ENCODE results near the gene MCF2L. TPM values are rescaled to one million over a fixed set of nuclear protein-coding genes. Genes with fewer than 3 reads are reported as not detected.

The MCF2L gene
- total and polyA plus RNA-seq, 8 donors: 16.0 to 83.6 (median 23.6) TPM

- peak in 1 of 6 donors; percentile 33 for DNase-seq
- 62 to 71% methylated on average over 16 of the region's 16 CpGs for WGBS, 2 donors
- TF ChIP-seq CTCF (IDR thresholded peaks at IDR 0.05): no peak
- no peak for ATAC-seq
- Histone ChIP-seq H3K9me3 (no peaks in the 10 kb centered on the region), H3K4me3 (no peak overlapping the region), H3K4me1 (no peaks in the 10 kb centered on the region), H3K27ac (no peak overlapping the region), H3K36me3 (no peaks in the 10 kb centered on the region), H3K27me3 (no peaks in the 10 kb centered on the region)
- intact Hi-C loops (cut with DNase I): no loop called here
- no peak for FAIRE-seq
Observed at GRCh38 chr13:113121928-113122471, 153.0 kb downstream of the MCF2L start.

GRCh38 chr13:113122550-113123225, 153.7 kb downstream of the MCF2L start, which contains the start of gene F10:
F10 (plus strand) TSS chr13:113122799; CDS start chr13:113122856, 57 bp downstream.
- Histone ChIP-seq H3K36me3 (no peaks in the 10 kb centered on the region), H3K4me3 (no peak within 1 kb of the TSS), H3K4me1 (no peaks in the 10 kb centered on the region), H3K27ac (no peak within 1 kb of the TSS), H3K27me3 (no peaks in the 10 kb centered on the region), H3K9me3 (no peaks in the 10 kb centered on the region)
- no peak for TF ChIP-seq CTCF (IDR thresholded peaks at IDR 0.05)
- peak; percentile 69 to 97 (median 92) for ATAC-seq
- DNase-seq: peak in 5 of 6 donors; percentile 43 to 77 (median 61)
- WGBS, 2 donors: 17 to 18% methylated on average over 23 of the region's 23 CpGs
- no peak for FAIRE-seq
- intact Hi-C loops (cut with DNase I): no loop called here

GRCh38 chr13:113123226-113124201, 154.5 kb downstream of the MCF2L start:
- H3K27ac ChIP-seq: no peak overlapping the region

GRCh38 chr13:113124211-113124970, 155.4 kb downstream of the MCF2L start:
- TF ChIP-seq CTCF (IDR thresholded peaks at IDR 0.05): no peak
- no peak overlapping the region for H3K4me3 ChIP-seq
- no peak for FAIRE-seq

More at GRCh38 chr13:113123226-113124201, 154.5 kb downstream of the MCF2L start:
- Histone ChIP-seq H3K4me3 (no peak overlapping the region), H3K36me3 (no peaks in the 10 kb centered on the region), H3K9me3 (no peaks in the 10 kb centered on the region), H3K4me1 (no peaks in the 10 kb centered on the region), H3K27me3 (no peaks in the 10 kb centered on the region)
- FAIRE-seq: no peak
- no peak for DNase-seq
- no peak for TF ChIP-seq CTCF (IDR thresholded peaks at IDR 0.05)
- 86 to 90% methylated on average over 28 to 29 of the region's 29 CpGs for WGBS, 2 donors
- intact Hi-C loops (cut with DNase I): no loop called here
- ATAC-seq: peak in 2 of 4 donors; percentile 8 to 23

More at GRCh38 chr13:113124211-113124970, 155.4 kb downstream of the MCF2L start:
- intact Hi-C loops (cut with DNase I): no loop called here
- H3K27ac ChIP-seq: no peak overlapping the region
- ATAC-seq: no peak
- no peak for DNase-seq
- H3K4me1 ChIP-seq: no peaks in the 10 kb centered on the region
- no peaks in the 10 kb centered on the region for H3K9me3 ChIP-seq
- 92 to 95% methylated on average over 19 of the region's 19 CpGs for WGBS, 2 donors
- no peaks in the 10 kb centered on the region for H3K27me3 ChIP-seq
- no peaks in the 10 kb centered on the region for H3K36me3 ChIP-seq
